ENCODE measurements around the gene MPI. TPM values are rescaled to one million over a fixed set of nuclear protein-coding genes. Genes with fewer than 3 reads are reported as not detected.

Gene MPI
- total RNA-seq, 1 donor from 2014 or later: 77.7 TPM

- no peak overlapping the region for H3K9ac ChIP-seq
- peaks cover 7% of the 10 kb centered on the region for H3K4me1 Mint-ChIP-seq
- H3F3A ChIP-seq (ENCODE audit: low read depth): peaks cover 1% of the 10 kb centered on the region
- H3K9me3 Mint-ChIP-seq: no peaks in the 10 kb centered on the region
- no peaks in the 10 kb centered on the region for H3K27me3 Mint-ChIP-seq (ENCODE audit: insufficient read depth, low read depth)
- no peak overlapping the region for H3K27ac ChIP-seq
- TF ChIP-seq EZH2 (IDR thresholded peaks at IDR 0.05): no peak
- no peak for TF ChIP-seq CTCF (IDR thresholded peaks at IDR 0.05)
- TF ChIP-seq EZH2phosphoT487 (IDR thresholded peaks at IDR 0.05): no peak
- H3K79me2 ChIP-seq (ENCODE audit: low read depth): no peaks in the 10 kb centered on the region
- H3K9me3 ChIP-seq (ENCODE audit: low read depth): no peaks in the 10 kb centered on the region
- H3K4me2 ChIP-seq: no peak overlapping the region
- H2AFZ ChIP-seq (replicated peaks): no peak overlapping the region
- no peak overlapping the region for H3K4me3 ChIP-seq
- no peak for DNase-seq (ENCODE audit: low spot score)
- H3K36me3 ChIP-seq: no peaks in the 10 kb centered on the region
- H4K20me1 ChIP-seq (ENCODE audit: low read depth): peaks cover 8% of the 10 kb centered on the region
- no peak overlapping the region for H3K4me3 Mint-ChIP-seq
- no peaks in the 10 kb centered on the region for H3K27me3 ChIP-seq
- peaks cover 16% of the 10 kb centered on the region for H3K36me3 Mint-ChIP-seq
- no peak overlapping the region for H3K27ac Mint-ChIP-seq
- H3K4me1 ChIP-seq: no peaks in the 10 kb centered on the region
Observed at GRCh38 chr15:74850393-74850792, 39.4 kb upstream of the MPI start.

- no peaks in the 10 kb centered on the region for H3K27me3 ChIP-seq
- peaks cover 8% of the 10 kb centered on the region for H4K20me1 ChIP-seq (ENCODE audit: low read depth)
- H3K4me3 ChIP-seq: no peak overlapping the region
- no peak overlapping the region for H3K27ac Mint-ChIP-seq
- no peak overlapping the region for H3K4me2 ChIP-seq
- no peaks in the 10 kb centered on the region for H3K9me3 ChIP-seq (ENCODE audit: low read depth)
- no peak for DNase-seq (ENCODE audit: low spot score)
- H3K4me1 Mint-ChIP-seq: peaks cover 11% of the 10 kb centered on the region
- no peaks in the 10 kb centered on the region for H3K36me3 ChIP-seq
- no peaks in the 10 kb centered on the region for H3F3A ChIP-seq (ENCODE audit: low read depth)
- no peak overlapping the region for H3K27ac ChIP-seq
- no peak overlapping the region for H2AFZ ChIP-seq (replicated peaks)
- peaks cover 3% of the 10 kb centered on the region for H3K27me3 Mint-ChIP-seq (ENCODE audit: insufficient read depth, low read depth)
- no peak overlapping the region for H3K4me3 Mint-ChIP-seq
- no peaks in the 10 kb centered on the region for H3K79me2 ChIP-seq (ENCODE audit: low read depth)
- H3K9ac ChIP-seq: no peak overlapping the region
- H3K9me3 Mint-ChIP-seq: no peaks in the 10 kb centered on the region
- TF ChIP-seq EZH2phosphoT487 (IDR thresholded peaks at IDR 0.05) (no peak), EZH2 (IDR thresholded peaks at IDR 0.05) (no peak), CTCF (IDR thresholded peaks at IDR 0.05) (no peak)
- no peaks in the 10 kb centered on the region for H3K4me1 ChIP-seq
- peaks cover 16% of the 10 kb centered on the region for H3K36me3 Mint-ChIP-seq
Observed at GRCh38 chr15:74851960-74852359, 37.9 kb upstream of the MPI start.

GRCh38 chr15:74854453-74855022 is 35.3 kb upstream of the MPI start:
- Mint-ChIP-seq H3K9me3 (no peaks in the 10 kb centered on the region), H3K4me1 (peaks cover 7% of the 10 kb centered on the region), H3K27ac (no peak overlapping the region), H3K27me3 (ENCODE audit: insufficient read depth, low read depth) (peaks cover 3% of the 10 kb centered on the region), H3K36me3 (peaks cover 9% of the 10 kb centered on the region), H3K4me3 (no peak overlapping the region)
- TF ChIP-seq CTCF (IDR thresholded peaks at IDR 0.05): no peak
- TF ChIP-seq EZH2 (IDR thresholded peaks at IDR 0.05): no peak
- no peak for TF ChIP-seq EZH2phosphoT487 (IDR thresholded peaks at IDR 0.05)
- peaks cover 13% of the 10 kb centered on the region for H4K20me1 ChIP-seq (ENCODE audit: low read depth)
- H3K4me2 ChIP-seq: no peak overlapping the region
- no peak overlapping the region for H3K4me3 ChIP-seq
- no peak for DNase-seq (ENCODE audit: low spot score)
- no peak overlapping the region for H2AFZ ChIP-seq (replicated peaks)
- no peaks in the 10 kb centered on the region for H3K36me3 ChIP-seq
- H3K9ac ChIP-seq: no peak overlapping the region
- no peaks in the 10 kb centered on the region for H3K4me1 ChIP-seq
- H3K27ac ChIP-seq: no peak overlapping the region
- no peaks in the 10 kb centered on the region for H3K27me3 ChIP-seq
- no peaks in the 10 kb centered on the region for H3K79me2 ChIP-seq (ENCODE audit: low read depth)
- no peaks in the 10 kb centered on the region for H3F3A ChIP-seq (ENCODE audit: low read depth)
- no peaks in the 10 kb centered on the region for H3K9me3 ChIP-seq (ENCODE audit: low read depth)
